Stimulated activated naive CD8-positive, alpha-beta T cell treated with anti-CD3 and anti-CD28 coated beads, Interleukin-15, amount 100 ng/mL, for 72 hours (primary cell): Measurements from ENCODE around the gene ATP6AP2.
A peak's percentile ranks its signal among the peaks of the same experiment; 100 is the strongest.

Experiments used
- ATAC-seq: fragments of 150-1000 bp; cut with Tn5 transposase; 2 replicates; pipeline ENCODE4 v1.10.0; 2021; ENCODE audit warnings: mild to moderate bottlenecking, moderate library complexity
- DNase-seq, 2 donors: peaks; one replicate each; pipeline ENCODE4 v3.0.0; 2021 to 2022
- H3K27ac Mint-ChIP-seq, 2 donors: one replicate each; pipeline ENCODE4 v1.8.0; 2022; ENCODE audit warnings: mild to moderate bottlenecking in 2 of 2, mixed read lengths in 2 of 2, moderate library complexity in 2 of 2
- H3K27me3 Mint-ChIP-seq: one replicate; pipeline ENCODE4 v1.8.0; 2022; ENCODE audit warnings: mixed read lengths
- H3K4me1 Mint-ChIP-seq: one replicate; pipeline ENCODE4 v1.8.0; 2022; ENCODE audit warnings: mild to moderate bottlenecking, mixed read lengths
- H3K4me3 Mint-ChIP-seq, 2 donors: one replicate each; pipeline ENCODE4 v1.8.0; 2022; ENCODE audit warnings: mild to moderate bottlenecking in 2 of 2, mixed read lengths in 2 of 2, moderate library complexity in 1 of 2
- H3K9me3 Mint-ChIP-seq, 2 donors: one replicate each; pipeline ENCODE4 v1.8.0; 2022; ENCODE audit warnings: mixed read lengths in 2 of 2

Gene ATP6AP2

DNA sequence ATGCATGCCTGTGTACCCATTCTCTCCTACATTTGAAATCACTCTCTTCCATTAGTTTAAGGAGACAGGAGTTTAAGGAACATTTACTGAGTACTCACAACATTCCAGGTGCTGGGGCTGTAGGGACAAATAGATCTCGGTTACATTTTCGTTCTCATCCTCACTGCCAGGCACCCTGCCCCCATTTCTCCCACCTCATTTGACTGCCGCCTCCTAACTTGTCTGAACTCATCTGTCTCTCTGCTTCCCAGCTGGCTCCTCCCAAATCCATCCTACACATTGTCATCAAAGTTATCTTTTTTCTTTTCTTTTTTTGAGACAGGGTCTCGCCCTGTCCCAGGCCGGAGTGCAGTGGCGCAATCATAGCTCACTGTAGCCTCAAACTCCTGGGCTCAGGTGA, 22.7 kb downstream of the ATP6AP2 start:
- DNase-seq: no peak
- Mint-ChIP-seq H3K9me3 (no peaks in the 10 kb centered on the region), H3K4me1 (no peaks in the 10 kb centered on the region), H3K27ac (peak overlapping the region; percentile 27 to 85), H3K27me3 (no peaks in the 10 kb centered on the region), H3K4me3 (no peak overlapping the region)
- no peak for ATAC-seq

DNA sequence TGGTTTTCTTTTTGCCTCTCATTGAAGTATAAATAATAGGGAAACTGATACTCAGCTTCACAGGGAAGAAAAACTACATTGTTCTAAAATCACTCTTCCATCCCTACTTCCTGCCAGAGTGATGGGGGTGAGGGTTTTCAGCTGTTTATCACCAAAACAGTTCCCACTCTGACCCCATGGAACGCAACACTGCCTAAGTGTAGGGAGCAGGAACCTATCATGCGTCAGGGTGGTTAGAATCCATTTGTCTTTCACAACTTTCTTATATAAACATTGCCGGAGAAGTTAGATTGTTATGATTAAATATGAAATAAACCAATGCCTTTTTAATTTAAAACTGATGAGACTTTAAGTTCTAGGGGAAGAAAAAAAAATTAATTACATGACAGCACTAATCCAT, 26.6 kb downstream of the ATP6AP2 start:
- ATAC-seq (no peak), DNase-seq (no peak)
- no peaks in the 10 kb centered on the region for H3K27me3 Mint-ChIP-seq
- H3K9me3 Mint-ChIP-seq: no peaks in the 10 kb centered on the region
- no peaks in the 10 kb centered on the region for H3K4me1 Mint-ChIP-seq
- H3K4me3 Mint-ChIP-seq: no peak overlapping the region
- H3K27ac Mint-ChIP-seq: no peak overlapping the region

DNA sequence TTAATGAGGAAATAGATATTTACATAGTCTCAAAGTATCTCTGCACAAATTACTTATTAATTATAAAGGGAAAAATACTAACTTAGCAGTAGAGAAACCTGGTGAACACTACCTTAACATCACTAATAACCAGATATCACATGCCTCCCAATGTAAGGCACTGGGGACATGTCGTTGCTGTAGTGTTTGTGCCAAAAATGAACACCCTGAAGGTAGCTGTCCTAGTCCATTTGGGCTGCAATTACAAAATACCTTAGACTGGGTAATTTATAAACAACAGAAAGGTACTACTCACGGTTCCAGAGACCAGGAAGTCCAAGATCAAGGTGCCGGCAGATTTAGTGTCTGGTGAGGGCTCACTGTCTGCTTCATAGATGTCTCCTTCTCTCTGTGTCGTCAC, 31.7 kb downstream of the ATP6AP2 start:
- Mint-ChIP-seq H3K4me3 (no peak overlapping the region), H3K9me3 (no peaks in the 10 kb centered on the region), H3K27ac (no peak overlapping the region), H3K4me1 (no peaks in the 10 kb centered on the region), H3K27me3 (no peaks in the 10 kb centered on the region)
- DNase-seq (no peak), ATAC-seq (no peak)

DNA sequence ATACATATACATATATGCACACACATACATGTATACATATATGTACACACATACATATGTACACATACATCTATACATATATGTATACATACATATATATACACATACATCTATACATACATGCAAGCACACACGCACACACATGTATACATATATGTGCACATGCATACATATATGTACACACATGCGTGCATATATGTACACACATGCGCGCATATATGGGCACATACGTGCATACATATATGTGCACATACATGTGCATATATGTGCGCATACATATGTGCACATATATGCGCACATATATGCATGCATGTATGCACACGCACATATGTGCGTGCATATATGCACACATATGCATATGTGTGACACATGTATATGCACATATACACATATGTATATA, 35.2 kb downstream of the ATP6AP2 start:
- Mint-ChIP-seq H3K27ac (no peak overlapping the region), H3K4me3 (no peak overlapping the region), H3K4me1 (no peaks in the 10 kb centered on the region), H3K9me3 (no peaks in the 10 kb centered on the region), H3K27me3 (no peaks in the 10 kb centered on the region)
- no peak for ATAC-seq
- DNase-seq: no peak

DNA sequence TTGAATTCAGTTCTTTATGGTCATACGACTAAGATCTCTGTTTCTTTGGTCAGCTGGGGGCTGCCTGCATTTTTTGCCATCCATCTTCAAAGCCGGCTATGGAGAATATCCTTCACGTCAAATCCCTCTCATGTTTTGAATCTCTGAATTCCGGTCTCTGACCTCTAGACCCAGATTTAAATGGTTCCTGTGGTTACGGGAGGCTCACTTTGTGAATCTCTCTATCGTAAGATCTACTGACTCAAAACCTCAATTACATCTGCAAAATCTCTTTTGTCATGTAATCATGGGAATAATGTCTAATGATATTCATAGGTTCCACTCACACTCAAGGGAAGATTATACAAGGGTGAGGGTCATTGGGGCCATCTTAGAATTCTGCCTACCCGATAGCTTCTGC, 36.8 kb downstream of the ATP6AP2 start:
- no peaks in the 10 kb centered on the region for H3K9me3 Mint-ChIP-seq
- no peaks in the 10 kb centered on the region for H3K4me1 Mint-ChIP-seq
- H3K4me3 Mint-ChIP-seq: no peak overlapping the region
- no peaks in the 10 kb centered on the region for H3K27me3 Mint-ChIP-seq
- no peak overlapping the region for H3K27ac Mint-ChIP-seq
- ATAC-seq: no peak
- DNase-seq: no peak

DNA sequence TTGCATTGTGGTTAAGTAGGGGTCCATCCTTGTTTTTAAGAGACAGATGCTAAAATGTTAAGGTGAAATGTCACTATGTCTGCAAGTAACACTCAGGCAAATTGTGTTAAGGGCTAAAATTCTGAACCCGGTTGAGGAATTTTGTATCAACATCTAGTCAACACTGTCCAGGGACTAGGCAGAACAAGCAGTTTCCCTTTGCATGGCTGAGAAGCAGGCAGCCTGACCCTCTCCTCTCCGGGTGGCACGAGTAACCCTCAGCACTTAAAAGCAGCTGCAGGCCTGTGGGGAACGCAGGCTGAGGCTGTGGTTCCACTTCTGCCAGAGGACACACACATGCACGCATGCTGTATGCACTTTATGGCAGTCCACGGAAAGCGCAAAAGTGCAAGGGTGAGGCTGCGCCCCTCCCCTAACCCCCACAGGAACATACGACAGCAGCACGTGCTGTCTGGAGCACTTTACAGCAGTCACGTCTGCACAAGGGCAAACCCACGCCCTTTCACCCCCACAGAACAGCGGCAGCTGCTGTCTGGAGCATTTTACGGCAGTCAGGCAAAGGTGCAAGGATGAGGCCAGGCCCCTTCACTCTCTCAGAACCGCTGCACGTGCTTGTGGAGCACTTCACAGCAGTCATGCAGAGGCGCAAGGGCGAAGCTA, 41.8 kb downstream of the ATP6AP2 start:
- Mint-ChIP-seq H3K9me3 (no peaks in the 10 kb centered on the region), H3K4me1 (no peaks in the 10 kb centered on the region), H3K27ac (no peak overlapping the region), H3K4me3 (no peak overlapping the region), H3K27me3 (no peaks in the 10 kb centered on the region)
- no peak for DNase-seq
- ATAC-seq: no peak

DNA sequence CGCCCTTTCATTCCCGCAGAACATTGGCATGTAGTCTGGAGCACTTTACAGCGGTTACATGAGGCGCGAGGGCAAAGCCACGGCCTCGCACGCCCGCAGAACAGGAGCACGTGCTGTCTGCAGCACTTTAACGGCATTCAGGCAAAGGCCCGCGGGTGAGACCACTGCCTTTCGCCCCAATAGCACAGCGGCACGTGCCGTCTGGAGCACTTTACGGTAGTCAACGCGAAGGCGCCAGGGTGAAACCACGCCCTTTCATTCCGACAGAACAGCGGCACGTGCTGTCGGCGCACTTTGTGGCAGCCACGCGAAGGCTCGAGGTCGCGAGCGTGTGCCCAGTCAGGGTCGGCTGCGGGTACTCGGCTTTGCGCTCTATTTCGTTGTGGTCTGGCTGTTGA, 42.4 kb downstream of the ATP6AP2 start, which contains the start of gene MPC1L:
Gene MPC1L (plus strand): TSS at position 290 of the 398 bp plus-strand sequence. CDS start 138 bp downstream, outside the sequence.
- H3K27ac Mint-ChIP-seq: no peak within 1 kb of the TSS
- ATAC-seq (no peak), DNase-seq (no peak)
- H3K27me3 Mint-ChIP-seq: no peaks in the 10 kb centered on the region
- H3K9me3 Mint-ChIP-seq: no peaks in the 10 kb centered on the region
- no peaks in the 10 kb centered on the region for H3K4me1 Mint-ChIP-seq
- H3K4me3 Mint-ChIP-seq: no peak within 1 kb of the TSS

DNA sequence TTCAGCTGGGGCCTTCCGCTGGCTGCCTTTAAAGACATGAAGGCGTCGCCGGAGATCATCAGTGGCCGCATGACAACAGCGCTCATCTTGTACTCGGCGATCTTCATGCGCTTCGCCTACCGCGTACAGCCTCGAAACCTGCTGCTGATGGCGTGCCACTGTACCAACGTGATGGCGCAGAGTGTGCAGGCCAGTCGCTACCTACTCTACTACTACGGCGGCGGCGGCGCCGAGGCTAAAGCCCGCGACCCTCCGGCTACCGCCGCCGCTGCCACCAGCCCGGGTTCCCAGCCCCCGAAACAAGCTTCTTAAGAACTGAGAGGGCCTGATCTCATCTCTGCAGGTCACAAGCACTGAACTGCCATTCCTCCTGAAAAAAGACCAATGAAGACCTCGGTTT, 42.9 kb downstream of the ATP6AP2 start:
- ATAC-seq: no peak
- Mint-ChIP-seq H3K27me3 (no peaks in the 10 kb centered on the region), H3K9me3 (no peaks in the 10 kb centered on the region), H3K4me1 (no peaks in the 10 kb centered on the region), H3K27ac (no peak overlapping the region), H3K4me3 (no peak overlapping the region)
- no peak for DNase-seq

DNA sequence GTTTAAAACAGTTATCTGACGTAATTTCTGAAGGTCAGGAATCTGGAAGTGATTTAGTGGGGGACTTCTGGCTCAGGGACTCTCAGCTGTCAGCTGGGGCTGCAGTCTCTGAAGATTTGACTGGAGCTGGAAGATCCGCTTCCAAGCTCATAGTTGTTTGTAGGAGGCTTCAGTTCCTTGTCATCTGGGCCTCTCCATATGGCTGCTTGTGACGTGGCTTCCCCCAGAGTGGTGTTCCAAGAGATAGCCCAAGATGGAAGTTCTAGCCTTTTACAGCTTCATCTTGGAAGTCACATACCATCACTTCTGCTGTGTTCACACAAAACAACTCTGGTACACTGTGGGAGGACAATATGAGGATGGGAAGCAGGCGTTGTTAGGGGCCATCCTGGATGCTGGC, 44.5 kb downstream of the ATP6AP2 start:
- Mint-ChIP-seq H3K4me1 (no peaks in the 10 kb centered on the region), H3K27me3 (no peaks in the 10 kb centered on the region), H3K27ac (no peak overlapping the region), H3K4me3 (no peak overlapping the region), H3K9me3 (no peaks in the 10 kb centered on the region)
- DNase-seq (no peak), ATAC-seq (no peak)

DNA sequence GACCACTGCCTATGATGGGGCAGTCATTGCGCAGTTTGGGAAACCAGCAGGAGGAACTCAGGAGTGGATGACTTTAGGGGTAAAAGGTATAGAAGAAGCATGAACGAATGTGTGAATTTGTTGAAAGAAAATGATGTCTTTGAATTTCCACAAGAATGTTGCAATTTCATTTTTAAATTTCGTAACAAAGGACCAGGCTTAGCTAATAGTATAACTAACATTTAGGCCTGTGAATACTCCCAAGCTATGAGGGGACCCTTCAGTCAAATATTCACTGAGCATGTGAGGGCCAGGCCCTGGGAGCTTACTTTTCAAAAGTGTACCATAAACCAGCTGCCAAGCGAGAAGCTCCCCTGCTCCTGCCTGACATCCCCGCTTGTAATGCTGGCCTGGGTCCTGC, 47.7 kb downstream of the ATP6AP2 start:
- Mint-ChIP-seq H3K9me3 (no peaks in the 10 kb centered on the region), H3K4me1 (peaks cover 7% of the 10 kb centered on the region), H3K4me3 (no peak overlapping the region), H3K27ac (no peak overlapping the region), H3K27me3 (no peaks in the 10 kb centered on the region)
- no peak for ATAC-seq
- no peak for DNase-seq

DNA sequence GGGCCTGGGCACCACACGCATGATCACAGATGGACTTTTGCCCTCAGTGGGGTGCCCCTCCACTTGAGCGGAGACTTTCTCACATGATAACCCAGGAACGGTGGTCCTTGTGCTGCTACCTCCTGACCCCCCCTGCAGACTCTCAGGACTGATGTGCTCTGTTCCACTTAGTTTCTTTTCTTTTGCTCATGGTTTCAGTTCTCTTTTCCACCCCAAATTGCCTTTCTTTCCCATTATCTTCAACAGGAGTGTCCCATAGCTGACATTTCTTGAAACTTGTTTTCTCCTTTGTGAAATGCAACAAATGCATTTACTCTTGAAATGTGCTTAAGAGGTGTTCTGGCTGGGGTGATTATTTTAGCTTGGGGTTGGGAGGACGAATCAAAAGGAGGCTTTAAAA, 51.4 kb downstream of the ATP6AP2 start:
- Mint-ChIP-seq H3K27me3 (no peaks in the 10 kb centered on the region), H3K4me3 (no peak overlapping the region), H3K9me3 (no peaks in the 10 kb centered on the region), H3K27ac (peak overlapping the region; percentile 4 to 81), H3K4me1 (peaks cover 17% of the 10 kb centered on the region)
- no peak for DNase-seq
- no peak for ATAC-seq

DNA sequence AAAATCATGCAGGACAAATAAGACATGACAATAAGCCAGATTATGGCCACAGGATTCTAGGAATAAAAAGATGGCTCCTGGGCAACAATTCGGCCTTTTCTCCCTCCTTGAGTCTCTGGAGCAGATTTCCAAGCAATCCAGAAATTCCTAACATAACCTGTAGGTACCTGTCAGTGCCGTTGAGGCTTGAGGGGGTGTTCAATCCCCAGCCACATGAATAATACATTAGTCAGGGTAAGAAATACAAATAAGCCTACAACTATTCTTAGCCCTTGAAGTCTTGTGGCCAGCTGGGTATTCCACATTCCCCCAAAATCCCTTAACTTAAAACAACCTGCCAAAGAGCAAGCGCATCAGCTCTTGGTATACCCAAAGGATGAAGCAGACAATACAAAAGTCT, 56.9 kb downstream of the ATP6AP2 start:
- H3K27me3 Mint-ChIP-seq: no peaks in the 10 kb centered on the region

DNA sequence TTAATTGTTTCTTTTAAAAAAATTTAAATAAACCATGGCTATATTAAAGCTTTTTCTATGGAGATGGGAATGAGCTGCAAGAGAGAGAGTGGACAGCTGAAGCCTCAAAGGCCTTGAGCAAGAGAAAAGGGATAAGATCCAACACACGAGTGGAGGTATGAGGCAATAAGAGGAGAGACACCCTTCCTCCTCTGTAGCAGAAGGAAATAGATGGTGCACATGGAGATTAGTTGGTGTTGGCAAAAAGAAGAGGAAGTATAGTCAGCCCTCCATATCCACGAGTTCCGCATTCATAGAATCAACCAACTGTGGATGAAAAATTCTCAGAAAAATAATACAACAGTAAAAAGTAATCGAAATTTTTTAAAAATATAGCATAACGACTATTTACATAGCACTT, 63.4 kb downstream of the ATP6AP2 start:
- ATAC-seq (no peak), DNase-seq (no peak)
- Mint-ChIP-seq H3K27me3 (no peaks in the 10 kb centered on the region), H3K4me3 (peak overlapping the region; percentile 74 to 96), H3K4me1 (peaks cover 28% of the 10 kb centered on the region), H3K27ac (peak overlapping the region; percentile 40 to 92), H3K9me3 (no peaks in the 10 kb centered on the region)

More for the DNA sequence above, 56.9 kb downstream of the ATP6AP2 start:
- no peak for DNase-seq
- Mint-ChIP-seq H3K4me3 (no peak overlapping the region), H3K27ac (no peak overlapping the region), H3K4me1 (peaks cover 28% of the 10 kb centered on the region), H3K9me3 (no peaks in the 10 kb centered on the region)
- no peak for ATAC-seq

DNA sequence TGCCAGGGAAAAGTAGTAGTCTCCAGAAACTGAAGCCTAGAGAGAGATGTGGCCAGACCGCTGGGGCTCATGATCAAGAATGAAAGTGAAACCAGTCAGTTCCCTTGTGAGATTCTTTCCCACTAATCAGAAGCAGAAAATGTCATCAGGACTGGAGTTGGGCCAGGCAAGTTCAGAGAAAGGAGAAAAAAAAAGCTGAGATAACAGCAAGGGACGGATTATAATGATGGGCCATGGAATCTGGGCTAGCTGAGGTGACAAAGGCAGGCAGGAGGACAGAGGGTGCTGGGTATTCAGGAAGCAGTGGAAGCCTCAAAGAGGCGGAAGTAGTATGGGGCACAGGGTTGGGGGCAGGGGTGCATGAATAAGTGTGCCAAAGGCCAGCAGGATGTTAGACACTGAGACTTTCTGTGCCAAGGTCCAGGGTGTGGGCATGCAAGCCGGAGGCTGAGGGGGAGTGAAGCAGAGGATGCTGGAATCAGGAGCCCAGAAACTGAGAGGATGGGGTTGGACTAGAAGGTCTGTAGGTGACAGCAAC, 64.1 kb downstream of the ATP6AP2 start:
- Mint-ChIP-seq H3K27me3 (no peaks in the 10 kb centered on the region), H3K9me3 (no peaks in the 10 kb centered on the region), H3K27ac (peak overlapping the region; percentile 92 to 95), H3K4me1 (peaks cover 28% of the 10 kb centered on the region), H3K4me3 (peak overlapping the region; percentile 88 to 96)
- ATAC-seq (peak; percentile 63), DNase-seq (peak; percentile 26 to 36)

DNA sequence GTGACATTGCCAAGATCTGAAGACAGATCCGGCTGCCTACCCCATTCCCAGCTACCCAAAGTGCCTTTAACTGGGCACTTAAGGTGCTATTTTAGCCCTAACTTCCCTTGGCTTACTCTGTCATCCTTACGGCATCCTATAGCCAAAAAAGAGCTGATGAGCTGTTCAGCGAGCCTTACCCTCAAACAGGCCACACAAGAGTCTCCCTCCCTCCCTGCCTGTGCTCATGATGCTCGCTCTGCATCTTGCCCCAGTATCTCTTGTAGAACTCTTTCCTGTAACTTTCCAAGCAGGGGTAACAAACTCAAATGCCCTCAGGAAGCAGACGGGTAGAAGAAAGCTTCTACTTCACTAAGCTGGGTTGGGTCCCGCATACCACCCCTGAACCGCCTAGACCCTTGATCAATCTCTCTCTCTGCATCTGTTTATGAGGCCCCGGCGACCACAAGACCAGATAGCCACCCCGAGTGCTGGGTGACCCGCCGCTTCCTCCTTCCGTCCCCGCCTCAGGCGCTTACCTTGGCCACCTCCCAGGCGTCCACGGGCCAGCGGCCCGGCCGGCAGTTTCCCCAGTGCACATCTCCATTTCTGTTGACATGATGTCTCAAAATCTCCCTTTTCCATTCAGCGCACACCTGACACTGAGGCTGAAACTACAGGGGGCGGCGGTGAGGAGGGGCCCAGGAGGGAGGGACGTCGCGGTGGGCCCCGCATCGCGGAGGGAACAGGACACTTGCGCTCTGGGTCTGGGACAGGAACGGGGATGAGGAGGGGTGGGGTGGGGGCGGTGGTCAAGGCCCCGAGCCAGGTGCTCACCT, 65.9 kb downstream of the ATP6AP2 start:
- peak; percentile 21 to 46 for DNase-seq
- H3K4me1 Mint-ChIP-seq: peaks cover 30% of the 10 kb centered on the region
- peak; percentile 57 for ATAC-seq
- peak overlapping the region; percentile 91 to 97 for H3K27ac Mint-ChIP-seq
- peak overlapping the region; percentile 86 to 97 for H3K4me3 Mint-ChIP-seq
- H3K9me3 Mint-ChIP-seq: no peaks in the 10 kb centered on the region
- H3K27me3 Mint-ChIP-seq: no peaks in the 10 kb centered on the region
